Measurements from ENCODE around the gene ATPAF2. TPM values are rescaled to one million over a fixed set of nuclear protein-coding genes. Genes with fewer than 3 reads are reported as not detected.

The ATPAF2 gene
- total and polyA plus RNA-seq, 10 of the 15 experiments (the other 5 are each of a cell fraction or from before 2014, with no cell fraction given): 6.5 to 33.0 (median 26.5) TPM

GRCh38 chr17:18038861-18039534 lies at the start of gene ATPAF2, which contains the start of gene GID4 (continued):
- no peak for TF ChIP-seq IRF5 (IDR thresholded peaks at IDR 0.05; ENCODE audit: borderline replicate concordance)
- TF ChIP-seq POLR2A (IDR thresholded peaks at IDR 0.05; ENCODE audit: low read depth, low read length): peak; percentile 79
- no peak for TF ChIP-seq ZNF217 (IDR thresholded peaks at IDR 0.05)
- peak; percentile 95 for TF ChIP-seq MAX (IDR thresholded peaks at IDR 0.05; ENCODE audit: low read depth, low read length)
- TF ChIP-seq NBN (IDR thresholded peaks at IDR 0.05): peak; percentile 86; the same call in 1 of the 2 replicates
- TF ChIP-seq LARP7 (IDR thresholded peaks at IDR 0.05): peak; percentile 67; the same call in 1 of the 2 replicates
- no peak for TF ChIP-seq BMI1 (IDR thresholded peaks at IDR 0.05; ENCODE audit: borderline replicate concordance)
- TF ChIP-seq SRF (IDR thresholded peaks at IDR 0.05; ENCODE audit: low read depth in 2 of 2, low read length in 2 of 2): peak in 1 of 2 experiments; percentile 72; a peak in 2 of 4 replicates
- no peak for TF ChIP-seq IKZF2 (IDR thresholded peaks at IDR 0.05)
- peak; percentile 38; the same call in 1 of the 2 replicates for TF ChIP-seq ZBTB40 (IDR thresholded peaks at IDR 0.05; ENCODE audit: borderline replicate concordance)
- TF ChIP-seq EGR1 (IDR thresholded peaks at IDR 0.05; ENCODE audit: borderline replicate concordance in 1 of 2, low read depth in 2 of 2, low read length in 2 of 2): peak; percentile 54 to 79
- no peak for TF ChIP-seq ZNF24 (IDR thresholded peaks at IDR 0.05)
- TF ChIP-seq IKZF1 (conservative IDR thresholded peaks at IDR 0.05): peak; percentile 98
- no peak for TF ChIP-seq BCL11A (IDR thresholded peaks at IDR 0.05; ENCODE audit: low read depth, low read length)
- TF ChIP-seq SIX5 (IDR thresholded peaks at IDR 0.05; ENCODE audit: low read depth, low read length, severe bottlenecking): peak; percentile 93
- no peak for TF ChIP-seq ZBTB11 (CRISPR knock-in tag; IDR thresholded peaks at IDR 0.05)
- TF ChIP-seq ATF7 (IDR thresholded peaks at IDR 0.05; ENCODE audit: low read depth): no peak
- no peak for TF ChIP-seq CEBPB (IDR thresholded peaks at IDR 0.05; ENCODE audit: borderline replicate concordance in 1 of 2, low read depth in 2 of 2, low read length in 2 of 2)
- TF ChIP-seq TARDBP (IDR thresholded peaks at IDR 0.05; ENCODE audit: borderline replicate concordance): peak; percentile 94
- no peak for TF ChIP-seq TCF3 (IDR thresholded peaks at IDR 0.05; ENCODE audit: borderline replicate concordance, insufficient read depth, low read depth, low read length)
- no peak for TF ChIP-seq JUNB (IDR thresholded peaks at IDR 0.05)
- TF ChIP-seq NFYA (IDR thresholded peaks at IDR 0.05; ENCODE audit: borderline replicate concordance, low read depth, low read length): peak; percentile 59; the same call in 1 of the 2 replicates
